ENCODE data around the gene CCDC88C.

DNA sequence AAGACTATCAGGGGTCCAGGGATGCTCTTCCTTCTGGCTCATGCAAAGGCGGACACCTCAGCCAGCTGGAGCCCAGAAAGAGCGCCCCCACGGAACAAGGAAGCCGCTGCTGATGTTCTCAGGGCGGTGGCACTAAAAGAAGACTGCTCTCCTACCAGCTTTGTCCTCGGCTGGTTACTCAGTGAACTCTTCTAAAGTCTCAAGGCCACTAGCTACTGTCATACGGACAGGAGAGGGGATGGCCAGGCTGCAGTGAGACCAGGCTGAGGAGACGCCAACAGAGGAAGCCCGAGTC lies 59.6 kb downstream of the CCDC88C start:
- TF ChIP-seq, protein P1, sequence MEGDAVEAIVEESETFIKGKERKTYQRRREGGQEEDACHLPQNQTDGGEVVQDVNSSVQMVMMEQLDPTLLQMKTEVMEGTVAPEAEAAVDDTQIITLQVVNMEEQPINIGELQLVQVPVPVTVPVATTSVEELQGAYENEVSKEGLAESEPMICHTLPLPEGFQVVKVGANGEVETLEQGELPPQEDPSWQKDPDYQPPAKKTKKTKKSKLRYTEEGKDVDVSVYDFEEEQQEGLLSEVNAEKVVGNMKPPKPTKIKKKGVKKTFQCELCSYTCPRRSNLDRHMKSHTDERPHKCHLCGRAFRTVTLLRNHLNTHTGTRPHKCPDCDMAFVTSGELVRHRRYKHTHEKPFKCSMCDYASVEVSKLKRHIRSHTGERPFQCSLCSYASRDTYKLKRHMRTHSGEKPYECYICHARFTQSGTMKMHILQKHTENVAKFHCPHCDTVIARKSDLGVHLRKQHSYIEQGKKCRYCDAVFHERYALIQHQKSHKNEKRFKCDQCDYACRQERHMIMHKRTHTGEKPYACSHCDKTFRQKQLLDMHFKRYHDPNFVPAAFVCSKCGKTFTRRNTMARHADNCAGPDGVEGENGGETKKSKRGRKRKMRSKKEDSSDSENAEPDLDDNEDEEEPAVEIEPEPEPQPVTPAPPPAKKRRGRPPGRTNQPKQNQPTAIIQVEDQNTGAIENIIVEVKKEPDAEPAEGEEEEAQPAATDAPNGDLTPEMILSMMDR (IDR thresholded peaks at IDR 0.05) = no peak
- TF ChIP-seq POLR2A (IDR thresholded peaks at IDR 0.05) (no peak), POLR2AphosphoS5 (IDR thresholded peaks at IDR 0.05) (no peak)

Measured in prostate gland (tissue), 2 donors.